Measurements from ENCODE around the gene EIF2AK3.

EIF2AK3 gene

DNA sequence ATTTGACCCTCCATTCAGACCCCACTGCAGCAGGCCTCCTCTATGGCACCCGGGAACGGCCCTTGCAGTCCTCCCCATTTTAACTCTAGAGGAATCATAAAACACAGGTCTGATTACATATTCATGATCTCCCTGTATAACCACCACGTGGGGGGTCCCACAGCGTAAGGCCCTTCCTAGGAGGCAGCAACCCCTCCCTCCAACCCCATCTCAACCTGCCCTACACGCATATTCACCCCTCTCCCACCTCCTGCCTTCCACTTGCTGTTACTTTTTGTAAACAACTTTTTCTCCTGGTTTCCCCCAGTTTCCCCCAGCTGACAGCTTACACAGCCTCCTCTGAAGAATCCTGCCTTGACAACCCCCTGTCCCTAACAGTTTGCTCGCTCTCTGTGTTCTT lies 89.6 kb downstream of the EIF2AK3 start:
- no peak for FAIRE-seq

DNA sequence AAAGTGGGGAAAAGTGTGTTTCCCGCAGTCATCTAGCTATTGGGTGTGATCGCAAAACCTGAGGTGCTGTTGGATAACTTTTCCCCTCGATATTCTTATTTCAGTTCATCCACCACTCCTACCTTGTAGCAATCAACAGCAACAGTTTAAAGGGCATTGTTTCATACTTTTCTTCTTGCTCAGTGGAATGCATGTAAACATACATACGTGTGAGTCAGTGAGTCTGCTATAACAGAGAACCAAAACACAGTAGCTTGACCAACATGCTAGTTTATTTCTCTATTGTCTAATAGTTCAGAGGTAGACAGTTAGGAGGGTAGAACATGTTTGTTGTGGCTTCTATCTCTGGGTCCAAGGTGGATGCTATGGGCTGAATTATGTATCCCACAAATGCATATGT lies 97.2 kb downstream of the EIF2AK3 start:
- no peak for FAIRE-seq

DNA sequence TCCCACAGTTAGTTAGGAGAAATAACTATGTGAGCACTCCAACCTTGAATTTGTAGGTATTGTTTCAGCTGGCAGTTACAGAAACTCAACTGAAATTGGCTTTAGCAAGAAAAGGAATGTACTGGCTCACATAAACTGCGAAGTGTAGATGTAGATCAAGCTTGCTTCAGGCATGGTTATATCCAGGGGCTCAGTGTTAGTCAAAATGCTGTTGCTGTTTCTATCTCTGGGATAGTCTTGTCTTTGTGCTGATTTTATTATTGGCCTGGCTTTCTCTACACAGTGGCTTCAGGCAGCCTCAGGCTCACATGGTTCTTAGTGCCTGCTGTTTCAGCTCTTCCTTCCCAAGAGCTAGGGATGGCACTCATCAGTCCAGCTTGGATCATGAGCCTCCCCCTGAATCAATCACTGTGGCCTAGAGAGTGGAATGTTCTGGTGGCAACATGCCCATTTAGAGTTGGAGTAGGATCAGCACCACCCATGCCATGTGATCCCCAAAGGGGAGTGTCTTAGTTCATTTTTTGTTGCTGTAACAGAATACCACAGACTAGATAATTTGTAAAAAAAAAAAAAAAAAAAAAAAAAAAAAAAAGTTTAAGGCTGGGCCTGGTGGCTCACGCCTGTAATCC lies 105.7 kb downstream of the EIF2AK3 start:
- no peak for FAIRE-seq

DNA sequence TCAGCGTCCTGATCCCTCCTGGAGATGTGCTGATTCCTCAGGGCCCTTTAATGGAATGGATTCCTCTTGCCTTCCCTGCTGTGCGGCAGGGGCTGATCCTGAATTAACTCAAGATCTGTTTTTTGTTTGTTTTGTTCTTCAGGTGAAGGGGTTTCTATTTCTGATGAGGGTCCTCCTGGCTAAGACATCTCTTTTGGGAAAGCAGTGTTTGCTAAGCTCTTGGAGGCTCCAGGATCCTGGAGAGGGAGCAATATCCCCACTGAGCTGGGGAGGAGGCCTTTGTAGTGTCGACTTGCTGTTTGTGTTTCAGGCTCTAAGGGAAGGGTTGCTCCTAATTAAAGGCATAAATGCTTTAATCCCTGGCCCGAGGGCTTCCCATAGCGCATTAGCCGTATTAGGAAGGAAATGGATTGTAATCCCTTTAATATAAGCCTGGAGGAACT lies 109.5 kb downstream of the EIF2AK3 start:
- no peak for FAIRE-seq

All from A204.1 (cell line).